HG02884 (cell line): Measurements from ENCODE around the gene VIPR2.

Experiments used
- ATAC-seq: cut with Tn5 transposase; IDR thresholded peaks from one replicate; pipeline ENCODE4 v1.9.1; 2021; ENCODE audit warnings: mild to moderate bottlenecking, moderate library complexity; ENCODE audit not compliant: unreplicated experiment

VIPR2 gene

DNA sequence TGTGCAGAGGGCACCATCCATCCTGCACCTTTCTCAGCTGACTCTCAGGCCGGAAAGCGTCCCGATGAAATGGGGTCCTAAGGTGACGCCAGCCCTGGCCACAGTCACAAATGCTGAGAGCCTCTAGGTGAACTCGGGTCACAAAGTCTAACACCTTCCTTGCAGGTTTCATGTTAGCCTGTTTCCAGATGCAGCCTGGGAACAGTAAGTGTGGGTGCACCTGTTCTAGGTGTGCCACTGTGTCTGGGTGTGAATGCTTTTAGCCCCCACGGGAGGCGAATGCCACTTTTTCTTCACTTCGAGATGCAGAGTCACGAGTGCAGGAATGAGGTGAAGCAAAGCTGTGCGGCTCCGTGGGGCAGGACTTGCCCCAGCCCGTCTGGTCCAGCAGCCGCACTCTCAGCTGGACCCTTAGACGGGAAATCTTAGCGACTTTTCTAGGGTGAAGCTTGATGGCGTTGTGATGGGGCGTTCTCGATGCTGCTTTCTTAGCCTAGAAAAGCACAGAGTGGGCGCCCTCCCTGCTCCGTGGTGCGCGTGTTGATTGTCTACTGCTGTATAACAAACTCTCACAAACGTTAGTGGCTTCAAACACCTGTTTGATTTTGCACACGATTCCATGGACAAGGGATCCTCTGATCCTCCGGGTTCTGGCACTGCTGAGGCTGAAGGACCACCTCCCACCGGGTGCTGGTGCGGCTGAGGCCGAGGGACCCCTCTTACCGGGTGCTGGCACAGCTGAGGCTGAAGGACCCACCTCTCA is 13.6 kb upstream of the VIPR2 start:
- ATAC-seq, result no peak

DNA sequence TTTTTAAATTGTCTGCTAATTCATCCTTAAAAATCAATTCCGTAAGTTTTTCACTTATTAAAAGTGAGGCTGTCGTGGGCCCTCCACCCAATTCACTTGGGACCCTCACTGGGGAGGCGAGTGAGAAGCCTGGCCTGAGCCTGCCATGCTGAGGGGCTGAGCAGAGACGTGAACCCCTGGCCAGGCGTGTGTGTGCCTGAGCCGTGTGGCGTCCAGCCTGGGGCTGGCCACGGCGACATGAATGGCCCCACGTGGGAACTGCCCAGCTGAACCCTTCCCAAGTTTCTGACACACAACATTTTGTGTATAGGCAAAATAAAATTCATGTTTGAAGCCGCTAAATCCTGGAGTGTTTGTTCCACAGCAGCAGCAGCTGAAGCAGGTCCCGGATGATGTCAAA is 13.0 kb upstream of the VIPR2 start:
- ATAC-seq, result no peak

DNA sequence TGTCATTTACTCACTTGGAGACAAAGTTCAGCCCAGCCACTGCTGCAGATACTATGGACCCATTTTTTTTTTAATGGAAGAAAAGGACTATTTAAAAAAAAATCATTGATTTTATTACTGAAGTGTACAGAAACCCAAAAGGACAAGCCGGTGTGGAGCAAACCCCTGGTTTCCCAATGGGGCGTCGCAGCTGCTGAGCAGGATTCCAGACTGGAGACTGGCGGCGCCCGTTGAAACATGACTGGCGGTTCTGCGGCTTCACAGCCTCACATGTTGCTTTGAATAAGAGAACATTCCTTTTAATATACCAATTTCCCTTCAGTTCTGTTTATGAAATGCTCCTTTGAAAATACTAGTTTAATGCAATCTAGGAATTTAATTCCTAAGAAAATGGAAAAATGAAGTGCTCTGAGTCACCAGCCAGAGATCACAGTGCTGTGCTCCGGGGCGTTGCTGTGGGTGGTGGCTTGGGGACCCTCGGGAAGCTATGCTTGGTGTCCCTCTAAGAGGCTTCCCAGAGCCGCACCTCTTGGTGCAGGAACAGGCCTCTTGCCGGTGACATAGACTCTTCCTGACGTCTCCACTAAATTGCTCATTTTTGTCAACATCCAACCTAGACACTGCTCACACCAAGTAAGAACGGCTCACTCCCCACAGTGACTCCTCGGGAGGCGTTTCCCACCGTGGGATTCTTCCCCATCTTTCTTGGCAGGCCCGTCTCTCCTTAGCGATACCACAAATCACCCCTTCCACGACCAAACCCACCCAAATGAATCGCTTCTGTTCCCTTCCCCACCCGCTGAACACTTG is 12.0 kb upstream of the VIPR2 start:
- ATAC-seq, result no peak

DNA sequence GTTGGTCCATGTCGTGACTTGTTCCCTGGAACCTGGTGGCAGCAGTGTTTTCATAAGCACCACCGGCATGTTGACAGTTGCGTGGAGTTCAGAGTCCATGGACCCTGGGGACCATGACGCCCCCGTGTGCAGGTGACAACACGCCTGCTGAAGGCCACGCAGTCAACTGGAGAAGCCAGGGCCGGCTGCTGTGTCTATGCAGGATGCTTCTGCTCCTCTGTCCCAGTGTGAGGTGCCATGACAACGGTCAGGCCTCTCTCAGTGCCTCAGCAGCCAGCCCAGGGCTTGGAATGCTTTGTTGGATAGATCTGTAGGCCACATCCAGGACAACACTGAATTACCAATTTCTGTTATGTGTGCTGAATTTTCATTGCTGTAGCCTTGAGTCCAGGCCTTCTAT is 10.7 kb upstream of the VIPR2 start:
- no peak for ATAC-seq

DNA sequence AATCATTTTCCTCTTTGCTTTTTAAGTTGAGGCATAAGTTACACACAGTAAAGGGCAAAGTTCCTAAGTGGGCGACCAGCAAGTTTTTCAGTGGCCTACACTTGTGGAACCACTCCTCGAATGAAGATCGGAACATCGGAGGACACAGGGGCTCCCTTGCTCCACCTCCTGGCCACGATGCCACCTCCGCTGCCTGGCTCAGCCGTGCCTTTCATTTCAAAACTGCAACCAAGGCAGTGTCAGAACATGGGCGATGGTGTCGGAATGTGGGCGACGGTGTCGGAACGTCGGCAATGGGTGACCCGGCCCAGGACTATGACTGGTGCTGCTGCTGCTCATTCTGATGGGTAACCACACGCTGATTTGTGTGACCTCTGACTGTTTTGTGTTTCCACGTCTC is 9.6 kb upstream of the VIPR2 start:
- ATAC-seq, result no peak

DNA sequence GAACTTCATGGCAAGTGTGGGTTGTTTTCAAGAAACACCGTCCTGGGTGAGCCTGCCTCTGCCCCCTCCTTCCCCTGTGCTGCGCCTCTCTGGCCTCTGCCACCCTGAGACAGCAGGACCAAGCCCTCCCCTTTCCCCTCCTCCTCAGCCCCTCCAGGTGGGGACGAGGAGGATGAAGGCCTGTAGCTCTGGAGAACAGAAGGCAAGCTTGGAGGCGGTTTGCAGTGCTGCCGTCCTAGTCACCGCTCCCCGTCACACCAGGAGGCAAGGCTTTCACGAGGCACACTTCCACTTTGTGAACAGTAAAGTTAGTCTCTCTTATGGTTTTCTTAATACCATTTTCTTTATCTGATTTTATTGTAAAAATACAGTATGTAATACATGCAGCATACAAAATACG is 8.8 kb upstream of the VIPR2 start:
- ATAC-seq, result no peak

DNA sequence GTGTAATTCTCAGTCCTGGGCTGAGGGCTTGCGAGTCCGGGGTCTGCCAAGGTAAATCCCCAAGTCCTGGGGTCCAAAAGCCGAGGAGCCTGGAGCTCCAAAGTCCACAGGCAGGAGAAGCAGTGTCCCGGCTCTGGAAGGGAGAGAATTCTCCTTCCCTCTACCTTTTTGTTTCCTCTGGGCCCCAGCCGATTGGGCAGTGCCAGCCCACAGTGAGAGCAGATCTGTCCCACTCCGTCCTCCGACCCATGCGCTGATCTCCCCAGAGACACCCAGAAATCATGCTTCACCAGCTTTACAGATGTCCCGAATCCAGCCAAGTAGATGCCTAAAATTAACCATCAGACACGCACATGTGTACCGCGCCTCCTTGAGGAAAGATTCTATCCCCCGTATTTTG is 8.1 kb upstream of the VIPR2 start:
- no peak for ATAC-seq

DNA sequence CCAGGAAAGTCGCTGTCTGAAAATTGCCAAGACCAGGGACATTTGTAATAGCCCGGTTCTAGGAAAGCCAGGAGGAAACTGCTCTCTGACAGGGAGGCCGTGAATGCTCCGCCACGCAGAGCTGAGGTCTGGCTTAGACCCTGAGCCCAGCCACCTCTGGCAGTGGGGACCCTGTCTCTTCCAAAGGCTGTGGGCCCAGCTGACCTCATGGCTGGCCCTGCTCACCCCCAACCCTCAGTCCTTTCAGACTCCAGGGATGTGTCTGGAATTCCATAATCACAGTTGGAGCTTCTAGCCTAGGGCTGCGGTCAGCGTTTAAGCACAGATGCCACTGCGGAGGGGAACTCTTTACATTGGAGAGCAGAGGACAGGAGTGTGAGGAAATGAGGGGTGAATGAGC is 6.6 kb upstream of the VIPR2 start:
- ATAC-seq, result no peak

DNA sequence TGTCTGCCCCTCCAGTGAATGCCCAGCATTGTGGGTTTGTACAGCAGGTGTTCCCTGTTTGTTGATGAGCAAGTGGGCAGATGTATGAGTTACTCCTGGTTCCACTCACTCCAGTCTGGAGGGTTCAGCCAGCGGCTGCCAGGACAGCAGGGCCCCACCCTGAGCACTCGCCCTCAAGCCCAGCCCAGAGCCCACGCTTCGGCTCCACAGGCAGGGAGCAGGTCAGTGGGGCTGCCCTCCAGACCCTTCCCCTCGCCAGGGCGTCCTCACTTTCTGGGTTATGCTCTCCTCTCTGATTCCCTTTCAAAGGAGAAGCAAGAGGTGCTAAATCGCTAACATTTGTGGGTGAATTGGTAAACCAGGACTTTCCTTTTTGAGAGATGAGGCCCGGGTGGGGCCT is 4.8 kb upstream of the VIPR2 start:
- ATAC-seq, result no peak

DNA sequence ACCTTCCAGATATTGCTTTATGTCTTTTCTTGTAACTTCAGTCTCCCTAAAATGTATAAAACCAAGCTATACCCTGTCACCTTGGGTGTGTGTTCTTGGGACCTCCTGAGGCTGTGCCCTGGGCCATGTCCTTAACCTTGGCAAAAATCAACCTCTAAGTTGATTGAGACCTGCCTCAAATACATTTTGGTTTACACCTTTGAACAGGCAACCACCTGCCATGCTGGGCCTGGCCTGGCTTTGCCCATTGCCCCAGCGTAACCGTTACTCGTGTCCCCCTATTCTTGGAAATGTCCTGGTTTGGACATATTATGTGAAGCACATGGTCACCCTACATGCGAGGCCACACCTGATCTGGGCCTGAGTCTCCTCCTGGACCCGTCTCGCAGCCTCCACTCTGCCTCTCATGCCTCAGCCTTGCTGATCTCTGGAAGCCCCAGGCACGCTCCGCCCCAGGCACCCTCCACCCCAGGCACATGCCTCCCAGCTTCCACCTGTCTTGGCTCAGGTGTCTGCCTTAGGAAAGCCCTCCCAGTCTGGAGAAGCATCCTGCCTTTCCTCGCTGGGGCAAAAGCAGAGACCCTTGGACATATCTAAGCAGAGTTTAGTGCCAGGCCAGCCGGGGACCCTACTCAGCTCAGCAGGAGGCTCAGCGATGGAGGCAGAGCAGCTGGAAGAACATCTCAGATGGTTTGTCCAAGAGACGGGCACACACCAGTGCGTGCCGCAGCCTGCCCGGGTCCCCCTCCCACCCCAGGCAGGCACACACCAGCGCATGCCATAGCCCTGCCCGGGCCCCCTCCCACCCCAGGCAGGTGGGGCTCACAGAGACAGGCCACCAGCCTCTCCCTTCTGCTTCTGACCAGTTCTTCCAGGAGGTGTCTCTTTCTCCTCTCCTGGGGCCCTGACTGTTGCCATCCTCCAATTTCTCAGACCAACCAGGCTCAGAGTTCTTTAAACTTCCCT is 4.0 kb upstream of the VIPR2 start:
- ATAC-seq, result no peak

DNA sequence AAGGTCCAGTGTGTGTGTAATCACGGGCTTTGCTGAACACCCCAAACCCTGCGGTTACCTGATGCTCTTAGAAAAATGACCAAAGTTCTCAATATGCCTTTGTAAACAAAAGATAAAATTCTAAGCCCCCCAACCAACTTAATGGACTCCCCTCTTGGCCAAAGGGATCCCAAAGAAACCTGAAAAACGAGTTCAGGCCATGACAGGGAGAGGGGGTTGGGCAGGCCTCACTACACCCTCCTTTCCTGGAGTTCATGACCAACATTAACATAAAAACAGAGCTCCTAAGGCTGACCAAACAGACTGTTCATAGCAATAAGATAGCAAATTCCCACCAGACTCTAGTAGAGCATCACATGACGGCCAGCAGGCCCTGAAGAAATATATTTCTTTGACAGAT is 3.0 kb upstream of the VIPR2 start:
- ATAC-seq, result no peak

DNA sequence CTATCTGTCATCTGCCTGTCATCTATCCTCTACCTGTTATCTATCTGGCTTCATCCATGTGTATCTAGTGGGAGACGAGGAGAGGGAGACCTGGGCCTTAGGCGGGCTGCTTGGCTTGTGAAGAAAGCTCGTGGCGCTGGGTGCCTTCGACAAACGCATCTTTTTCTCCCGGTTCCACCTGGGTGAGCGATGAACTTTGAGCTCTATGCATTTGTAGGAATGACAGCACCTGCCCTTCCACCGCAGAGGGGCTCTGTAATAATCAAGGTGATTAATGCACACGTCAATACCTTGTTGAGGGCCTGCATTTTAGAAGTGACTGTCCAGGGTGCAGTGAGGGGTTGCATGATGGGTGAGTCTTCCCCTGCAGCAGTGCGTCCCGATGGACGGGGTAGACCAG is 2.6 kb upstream of the VIPR2 start:
- ATAC-seq, result no peak

DNA sequence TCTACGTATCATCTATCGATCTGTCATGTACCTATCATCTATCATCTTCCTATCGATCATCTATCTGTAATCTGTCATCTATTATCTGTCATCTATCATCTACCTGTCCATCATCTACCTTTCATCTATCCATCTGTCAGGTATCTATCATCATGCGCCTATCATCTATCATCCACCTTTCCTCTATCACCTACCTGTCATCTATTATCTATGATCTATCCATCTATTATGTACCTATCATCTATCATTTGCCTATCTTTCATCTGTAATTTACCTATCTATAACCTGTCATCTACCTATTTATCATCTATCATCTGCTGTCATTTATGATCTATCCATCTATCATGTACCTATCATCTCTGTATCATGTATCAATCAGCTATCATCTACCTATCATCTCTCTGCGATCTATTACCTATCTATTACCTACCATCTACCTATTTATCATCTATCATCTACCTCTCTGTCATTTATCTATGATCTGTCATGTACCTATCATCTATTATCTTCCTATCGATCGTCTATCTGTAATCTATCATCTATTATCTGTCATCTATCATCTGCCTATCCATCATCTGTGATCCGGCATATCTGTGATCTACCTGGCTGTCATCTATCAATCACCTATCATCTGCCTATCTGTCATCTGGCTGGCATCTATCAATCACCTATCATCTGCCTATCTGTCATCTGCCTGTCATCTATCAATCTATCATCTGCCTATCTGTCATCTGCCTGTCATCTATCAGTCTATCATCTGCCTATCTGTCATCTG is 1.6 kb upstream of the VIPR2 start:
- ATAC-seq, result no peak

DNA sequence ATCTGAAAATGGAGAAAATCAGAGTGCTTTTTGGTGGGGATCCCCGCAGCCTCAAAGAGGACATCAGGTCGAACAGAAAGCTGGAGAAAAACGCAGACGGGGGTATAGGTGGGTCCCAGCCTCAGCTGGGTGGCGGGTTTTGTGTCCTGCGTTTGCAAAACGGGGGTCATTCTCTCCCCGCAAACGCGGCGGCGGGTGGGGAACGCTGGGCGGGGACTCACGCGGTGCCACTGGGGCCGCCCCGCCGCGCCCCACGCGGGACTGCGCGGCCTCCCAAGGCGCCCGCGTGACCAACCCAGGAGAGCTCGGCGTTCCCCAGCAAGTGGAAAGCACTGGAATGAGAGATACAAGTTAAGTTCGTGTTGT is 806 bp upstream of the VIPR2 start:
- ATAC-seq, result no peak

DNA sequence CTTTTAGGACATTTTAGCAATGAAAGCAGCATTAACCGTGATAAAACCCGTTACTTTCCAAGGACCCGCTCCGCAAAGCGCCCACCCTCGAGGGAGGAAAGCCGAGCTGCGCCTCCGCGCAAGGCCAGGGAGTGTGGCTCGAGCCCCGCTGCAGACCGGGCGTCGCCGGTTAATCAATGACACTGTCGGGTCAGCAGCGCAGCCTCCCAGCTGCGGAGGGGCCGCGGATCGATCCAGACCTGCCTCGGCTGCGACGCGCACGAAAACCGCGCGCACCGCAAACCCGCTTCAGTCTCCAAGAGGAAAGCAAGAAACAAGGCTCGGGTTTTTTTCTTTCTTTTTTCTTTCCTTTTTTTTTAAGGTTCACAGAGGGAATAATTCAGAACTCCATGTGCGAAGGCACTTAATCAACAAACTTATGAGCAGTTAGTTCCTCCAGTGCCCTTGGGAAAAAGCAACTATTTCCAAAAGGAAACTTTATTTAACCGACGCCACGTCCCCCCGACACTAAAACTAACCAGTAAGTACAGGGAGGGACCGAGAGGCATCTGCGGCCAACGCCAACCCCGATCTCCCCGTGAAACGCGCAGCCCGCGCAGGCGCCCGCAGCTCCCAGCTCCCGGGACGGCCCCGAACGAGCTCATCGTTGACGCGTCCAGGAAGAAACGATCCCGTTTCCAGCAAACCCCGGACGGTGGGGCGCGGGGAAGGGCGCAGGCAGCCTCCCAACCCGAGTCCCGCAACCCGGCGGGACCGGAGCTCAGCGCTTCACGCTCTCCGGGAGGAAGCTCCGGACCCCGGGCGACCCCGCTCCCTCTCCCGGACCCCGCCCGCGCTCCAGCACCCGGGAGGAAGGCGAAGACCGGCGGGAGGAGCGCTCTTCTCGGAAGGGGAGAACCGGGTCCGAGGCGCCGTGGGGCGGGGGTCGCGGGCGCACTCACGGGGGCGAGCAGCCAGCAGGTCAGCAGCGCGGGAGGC is 598 bp downstream of the VIPR2 start:
- no peak for ATAC-seq

DNA sequence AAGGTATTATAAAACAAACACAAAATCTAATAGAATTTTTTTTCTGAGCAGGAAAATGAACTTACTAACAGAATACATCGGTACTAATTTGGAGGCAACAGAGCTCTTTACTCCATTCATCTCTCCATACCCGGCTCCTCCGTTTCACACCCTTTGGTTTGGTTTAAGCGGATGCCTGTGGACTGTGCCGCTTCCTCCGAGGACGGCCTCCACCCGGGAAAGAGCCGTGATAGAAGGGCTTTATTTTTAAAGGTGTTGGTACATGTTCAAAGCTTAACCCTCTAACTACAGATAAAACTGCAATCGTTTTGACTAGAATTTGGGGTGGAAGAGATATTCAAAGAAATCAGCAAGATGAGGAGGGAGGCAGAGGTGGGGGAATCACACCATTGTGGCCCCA is 1.9 kb downstream of the VIPR2 start:
- ATAC-seq, result no peak

DNA sequence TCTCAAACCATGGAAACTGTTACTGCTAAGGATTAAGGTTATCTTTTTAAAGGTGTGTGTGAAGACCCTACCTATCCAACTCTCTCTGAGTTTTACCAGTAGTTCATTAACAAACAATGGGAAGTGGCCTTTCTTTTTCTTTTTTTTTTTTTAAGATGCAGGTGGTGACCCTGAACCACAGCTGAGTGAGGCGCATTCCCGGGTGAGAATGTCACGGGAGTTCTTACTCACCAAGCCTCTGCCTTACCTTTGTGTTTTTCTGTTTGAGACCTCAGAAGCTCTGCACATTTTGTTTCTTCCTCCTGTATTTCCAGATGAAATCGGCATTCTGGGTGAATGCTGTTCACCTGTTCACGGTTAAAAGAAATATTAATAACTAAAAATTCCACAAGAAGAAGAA is 2.5 kb downstream of the VIPR2 start:
- ATAC-seq, result no peak

DNA sequence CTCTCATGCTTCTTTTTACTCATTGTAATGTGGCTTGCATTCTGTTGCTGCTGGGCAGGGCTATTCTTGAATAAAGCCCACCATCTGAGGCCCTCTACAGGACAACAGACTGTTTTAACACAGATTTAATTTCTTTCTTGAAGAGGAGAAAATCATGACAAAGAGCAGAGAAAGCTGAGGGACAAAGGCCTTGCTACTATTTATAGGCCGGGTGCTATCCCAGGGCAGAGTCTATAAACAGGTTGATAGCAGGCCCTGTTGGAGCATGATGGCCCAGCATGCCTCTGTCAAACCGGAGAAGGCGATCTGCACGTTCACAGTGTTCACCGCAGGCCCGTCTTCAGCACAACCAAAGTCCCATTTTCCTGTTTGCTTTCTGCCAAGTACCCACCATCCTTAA is 3.0 kb downstream of the VIPR2 start:
- no peak for ATAC-seq

DNA sequence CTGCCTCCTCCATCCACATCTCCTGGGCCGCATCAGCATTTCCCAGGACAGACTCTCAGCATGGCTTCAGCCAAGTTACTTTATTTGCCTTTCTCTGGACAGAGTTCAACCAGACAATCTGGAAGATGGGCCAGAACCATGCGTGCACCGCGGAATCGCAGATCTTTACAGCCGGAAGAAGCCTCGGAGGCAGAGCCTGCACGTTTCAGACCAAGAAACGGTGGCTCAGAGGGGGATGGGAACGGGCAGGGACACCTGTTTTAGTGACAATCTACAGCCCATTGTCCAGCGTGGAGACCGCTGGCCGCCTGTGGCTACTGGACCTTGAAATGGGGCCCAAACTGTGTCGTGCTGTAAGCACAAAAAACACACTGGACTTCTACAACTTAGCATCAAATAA is 3.5 kb downstream of the VIPR2 start:
- ATAC-seq, result no peak
